HepG2 (cell line): ENCODE data around the gene COL9A1. TPM values are rescaled to one million over a fixed set of nuclear protein-coding genes. Genes with fewer than 3 reads are reported as not detected.

Experiments used
- KMT2B ChIP-seq: IDR thresholded peaks from 2 replicates; pipeline ENCODE4 v1.6.1; 2016; ENCODE audit warnings: missing genetic modification reagents, missing compliant biosample characterization
- NFATC3 ChIP-seq: sonication (generic); formaldehyde crosslinking; IDR thresholded peaks from 2 replicates; pipeline ENCODE4 v1.5.1; 2020; ENCODE audit warnings: mild to moderate bottlenecking, missing genetic modification reagents
- NR2F2 ChIP-seq: IDR thresholded peaks from 2 replicates; pipeline ENCODE4 v1.6.1; 2012; ENCODE audit warnings: low read depth, inconsistent platforms, borderline replicate concordance
- RAD21 ChIP-seq: fragments of 450-650 bp; formaldehyde crosslinking; IDR thresholded peaks from 2 replicates; pipeline ENCODE4 v1.5.0; 2020; ENCODE audit warnings: mild to moderate bottlenecking
- SETDB1 ChIP-seq: sonication (generic); formaldehyde crosslinking; IDR thresholded peaks from 2 replicates; pipeline ENCODE4 v1.5.1; 2020; ENCODE audit warnings: missing genetic modification reagents, mild to moderate bottlenecking, borderline replicate concordance
- SIX4 ChIP-seq: sonication (generic); formaldehyde crosslinking; IDR thresholded peaks from 2 replicates; pipeline ENCODE4 v1.4.0; 2020; ENCODE audit warnings: missing genetic modification reagents
- SMC3 ChIP-seq: IDR thresholded peaks from 2 replicates; pipeline ENCODE4 v1.6.1; 2011; ENCODE audit warnings: low read length, improper control_type of control experiment
- SNAI1 ChIP-seq: sonication (generic); formaldehyde crosslinking; IDR thresholded peaks from 2 replicates; pipeline ENCODE4 v1.5.0; 2020; ENCODE audit warnings: mild to moderate bottlenecking, missing genetic modification reagents, borderline replicate concordance
- ZNF7 ChIP-seq: IDR thresholded peaks from 2 replicates; pipeline ENCODE4 v1.6.1; 2016; ENCODE audit warnings: missing biosample characterization, missing genetic modification reagents
- polyA plus RNA-seq, 8 experiments: library from polyadenylated mRNA; depleted of rRNA in 3 of 8; stranded (reverse) in 7 of 8; unstranded in 1 of 8; fragments of >200 nt; fragmentation: Illumina TruSeq in 4 of 8; extraction: Trizol in 4 of 8; gene quantifications; 2 replicates each; pipeline versions ENCODE4 v1.2.1 to v1.2.3, GENCODE V29; 2011 to 2016; ENCODE audit warnings: low read depth in 4 of 8, missing spikeins in 1 of 8, mixed read lengths in 1 of 8; ENCODE audit not compliant: insufficient read depth in 1 of 8
- total RNA-seq, 5 experiments: library from RNA; depleted of rRNA; stranded (reverse); fragments of >200 nt; fragmentation: Illumina TruSeq; extraction: Trizol; gene quantifications; 2 replicates each; pipeline ENCODE4 v1.2.3, GENCODE V29; 2016; ENCODE audit warnings: low read depth in 1 of 5
- TF ChIP-seq, protein P1 (sequence below): sonication (generic); formaldehyde crosslinking; IDR thresholded peaks from 2 replicates; pipeline ENCODE4 v1.9.0; 2022; ENCODE audit warnings: missing genetic modification reagents, mild to moderate bottlenecking, borderline replicate concordance
- TF ChIP-seq, protein P2 (sequence below): sonication (generic); formaldehyde crosslinking; IDR thresholded peaks from 2 replicates; pipeline ENCODE4 v1.5.0; 2020; ENCODE audit warnings: mild to moderate bottlenecking, missing genetic modification reagents, moderate library complexity

The COL9A1 gene
- total and polyA plus RNA-seq, 2 of the 13 experiments (the other 11 are each of a cell fraction or from before 2014, with no cell fraction given): 0.08 TPM; not detected in 1

DNA sequence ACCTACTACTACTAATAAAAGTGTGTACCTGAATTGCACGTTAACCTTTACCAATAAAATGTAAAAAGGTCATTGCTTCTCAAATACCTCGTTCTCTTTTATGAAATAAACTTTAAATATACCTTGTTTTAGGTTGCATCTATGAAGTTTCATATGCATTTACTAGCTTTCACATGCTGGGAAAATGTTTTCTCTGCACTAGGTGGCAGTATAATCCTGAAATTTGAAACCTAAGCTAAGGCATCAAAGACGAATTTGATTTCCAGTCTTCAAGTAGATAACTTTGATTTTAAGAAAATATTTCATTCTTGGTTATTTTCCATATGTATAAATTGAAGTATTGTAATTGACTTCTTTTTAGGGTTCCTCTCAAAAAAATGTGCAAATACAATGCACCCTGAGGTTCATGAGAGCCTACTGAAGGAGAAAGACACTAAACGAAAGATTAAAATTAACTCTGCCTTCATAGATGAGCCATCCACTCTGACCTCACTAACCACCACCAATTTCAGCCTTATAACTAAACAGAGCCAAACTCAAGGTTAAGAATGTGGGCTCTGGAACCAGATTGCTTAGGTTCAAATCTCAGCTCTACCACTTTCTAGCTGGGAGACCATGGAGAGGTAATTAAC, 7.3 kb upstream of the COL9A1 start (continued):
- TF ChIP-seq KMT2B (CRISPR knock-in tag) (no peak), ZNF7 (CRISPR knock-in tag) (no peak), RAD21 (CRISPR knock-in tag) (0 out of 2 replicates have a peak, but pooled peaks have one; percentile 35), NR2F2 (no peak), SMC3 (peak; percentile 65), SNAI1 (CRISPR knock-in tag) (no peak), SETDB1 (CRISPR knock-in tag) (no peak), NFATC3 (CRISPR knock-in tag) (no peak), SIX4 (CRISPR knock-in tag) (peak; percentile 69; the same call in 1 of the 2 replicates)
- TF ChIP-seq, protein P1, sequence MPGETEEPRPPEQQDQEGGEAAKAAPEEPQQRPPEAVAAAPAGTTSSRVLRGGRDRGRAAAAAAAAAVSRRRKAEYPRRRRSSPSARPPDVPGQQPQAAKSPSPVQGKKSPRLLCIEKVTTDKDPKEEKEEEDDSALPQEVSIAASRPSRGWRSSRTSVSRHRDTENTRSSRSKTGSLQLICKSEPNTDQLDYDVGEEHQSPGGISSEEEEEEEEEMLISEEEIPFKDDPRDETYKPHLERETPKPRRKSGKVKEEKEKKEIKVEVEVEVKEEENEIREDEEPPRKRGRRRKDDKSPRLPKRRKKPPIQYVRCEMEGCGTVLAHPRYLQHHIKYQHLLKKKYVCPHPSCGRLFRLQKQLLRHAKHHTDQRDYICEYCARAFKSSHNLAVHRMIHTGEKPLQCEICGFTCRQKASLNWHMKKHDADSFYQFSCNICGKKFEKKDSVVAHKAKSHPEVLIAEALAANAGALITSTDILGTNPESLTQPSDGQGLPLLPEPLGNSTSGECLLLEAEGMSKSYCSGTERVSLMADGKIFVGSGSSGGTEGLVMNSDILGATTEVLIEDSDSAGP (CRISPR knock-in tag): no peak
- TF ChIP-seq, protein P2, sequence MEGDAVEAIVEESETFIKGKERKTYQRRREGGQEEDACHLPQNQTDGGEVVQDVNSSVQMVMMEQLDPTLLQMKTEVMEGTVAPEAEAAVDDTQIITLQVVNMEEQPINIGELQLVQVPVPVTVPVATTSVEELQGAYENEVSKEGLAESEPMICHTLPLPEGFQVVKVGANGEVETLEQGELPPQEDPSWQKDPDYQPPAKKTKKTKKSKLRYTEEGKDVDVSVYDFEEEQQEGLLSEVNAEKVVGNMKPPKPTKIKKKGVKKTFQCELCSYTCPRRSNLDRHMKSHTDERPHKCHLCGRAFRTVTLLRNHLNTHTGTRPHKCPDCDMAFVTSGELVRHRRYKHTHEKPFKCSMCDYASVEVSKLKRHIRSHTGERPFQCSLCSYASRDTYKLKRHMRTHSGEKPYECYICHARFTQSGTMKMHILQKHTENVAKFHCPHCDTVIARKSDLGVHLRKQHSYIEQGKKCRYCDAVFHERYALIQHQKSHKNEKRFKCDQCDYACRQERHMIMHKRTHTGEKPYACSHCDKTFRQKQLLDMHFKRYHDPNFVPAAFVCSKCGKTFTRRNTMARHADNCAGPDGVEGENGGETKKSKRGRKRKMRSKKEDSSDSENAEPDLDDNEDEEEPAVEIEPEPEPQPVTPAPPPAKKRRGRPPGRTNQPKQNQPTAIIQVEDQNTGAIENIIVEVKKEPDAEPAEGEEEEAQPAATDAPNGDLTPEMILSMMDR (CRISPR knock-in tag): peak; percentile 68
